ENCODE measurements around the gene RARRES2. TPM values are rescaled to one million over a fixed set of nuclear protein-coding genes. Genes with fewer than 3 reads are reported as not detected.

Gene RARRES2
- total RNA-seq, 1 donor from 2014 or later, result 144 TPM

DNA sequence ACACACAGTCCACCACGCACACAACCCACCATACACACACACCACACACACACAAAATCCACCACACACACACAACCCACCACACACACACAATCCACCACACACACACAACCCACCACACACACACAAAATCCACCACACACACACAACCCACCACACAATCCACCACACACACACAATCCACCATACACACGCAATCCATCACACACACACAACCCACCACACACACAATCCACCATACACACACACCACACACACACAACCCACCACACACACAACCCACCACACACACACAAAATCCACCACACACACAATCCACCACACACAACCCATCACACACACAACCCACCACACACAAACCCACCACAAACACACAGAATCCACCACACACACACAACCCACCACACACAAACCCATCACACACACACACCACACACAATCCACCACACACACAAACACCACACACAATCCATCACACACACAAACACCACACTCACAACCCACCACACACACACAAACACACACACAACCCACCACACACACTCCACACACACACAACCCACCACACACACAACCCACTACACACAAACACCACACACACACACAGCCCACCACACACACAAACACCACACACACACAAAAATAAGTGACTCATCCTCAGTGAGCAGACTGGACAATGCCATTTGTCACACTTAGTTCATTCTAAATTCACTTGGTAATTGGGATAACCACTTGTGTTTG lies 18.4 kb upstream of the RARRES2 start:
- intact Hi-C loops (cut with DNase I), result no loop called here
- Histone ChIP-seq H3K9me3 (no peaks in the 10 kb centered on the region), H3K36me3 (no peaks in the 10 kb centered on the region), H3K4me3 (no peak overlapping the region), H3K4me1 (no peaks in the 10 kb centered on the region), H3K27ac (no peak overlapping the region), H3K27me3 (no peaks in the 10 kb centered on the region)
- DNase-seq (ENCODE audit: low spot score in 2 of 2), result no peak
- TF ChIP-seq, protein P1, sequence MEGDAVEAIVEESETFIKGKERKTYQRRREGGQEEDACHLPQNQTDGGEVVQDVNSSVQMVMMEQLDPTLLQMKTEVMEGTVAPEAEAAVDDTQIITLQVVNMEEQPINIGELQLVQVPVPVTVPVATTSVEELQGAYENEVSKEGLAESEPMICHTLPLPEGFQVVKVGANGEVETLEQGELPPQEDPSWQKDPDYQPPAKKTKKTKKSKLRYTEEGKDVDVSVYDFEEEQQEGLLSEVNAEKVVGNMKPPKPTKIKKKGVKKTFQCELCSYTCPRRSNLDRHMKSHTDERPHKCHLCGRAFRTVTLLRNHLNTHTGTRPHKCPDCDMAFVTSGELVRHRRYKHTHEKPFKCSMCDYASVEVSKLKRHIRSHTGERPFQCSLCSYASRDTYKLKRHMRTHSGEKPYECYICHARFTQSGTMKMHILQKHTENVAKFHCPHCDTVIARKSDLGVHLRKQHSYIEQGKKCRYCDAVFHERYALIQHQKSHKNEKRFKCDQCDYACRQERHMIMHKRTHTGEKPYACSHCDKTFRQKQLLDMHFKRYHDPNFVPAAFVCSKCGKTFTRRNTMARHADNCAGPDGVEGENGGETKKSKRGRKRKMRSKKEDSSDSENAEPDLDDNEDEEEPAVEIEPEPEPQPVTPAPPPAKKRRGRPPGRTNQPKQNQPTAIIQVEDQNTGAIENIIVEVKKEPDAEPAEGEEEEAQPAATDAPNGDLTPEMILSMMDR (IDR thresholded peaks at IDR 0.05), result no peak

DNA sequence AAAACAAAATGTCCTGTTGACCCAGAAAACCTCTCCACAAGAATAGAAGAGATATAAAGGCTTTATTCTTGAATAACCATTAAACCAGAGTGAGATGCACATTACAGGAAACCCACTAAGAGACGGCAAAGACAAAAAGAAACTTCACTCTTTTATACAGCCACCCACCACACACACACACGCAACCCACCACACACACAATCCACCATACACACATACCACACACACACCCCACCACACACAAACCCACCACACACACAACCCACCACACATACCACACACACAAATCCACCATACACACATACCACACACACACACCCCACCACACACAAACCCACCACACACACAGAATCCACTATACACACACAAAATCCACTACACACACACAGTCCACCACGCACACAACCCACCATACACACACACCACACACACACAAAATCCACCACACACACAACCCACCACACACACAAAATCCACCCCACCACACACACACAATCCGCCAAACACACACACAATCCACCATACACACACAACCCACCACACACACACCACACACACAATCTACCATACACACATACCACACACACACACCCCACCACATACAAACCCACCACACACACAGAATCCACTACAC lies 17.7 kb upstream of the RARRES2 start:
- H3K27me3 ChIP-seq, result no peaks in the 10 kb centered on the region
- no peaks in the 10 kb centered on the region for H3K4me1 ChIP-seq
- intact Hi-C loops (cut with DNase I), result no loop called here
- no peaks in the 10 kb centered on the region for H3K9me3 ChIP-seq
- no peaks in the 10 kb centered on the region for H3K36me3 ChIP-seq
- H3K27ac ChIP-seq, result no peak overlapping the region
- TF ChIP-seq, protein P1 (IDR thresholded peaks at IDR 0.05), result no peak
- no peak overlapping the region for H3K4me3 ChIP-seq
- no peak for DNase-seq (ENCODE audit: low spot score in 2 of 2)

DNA sequence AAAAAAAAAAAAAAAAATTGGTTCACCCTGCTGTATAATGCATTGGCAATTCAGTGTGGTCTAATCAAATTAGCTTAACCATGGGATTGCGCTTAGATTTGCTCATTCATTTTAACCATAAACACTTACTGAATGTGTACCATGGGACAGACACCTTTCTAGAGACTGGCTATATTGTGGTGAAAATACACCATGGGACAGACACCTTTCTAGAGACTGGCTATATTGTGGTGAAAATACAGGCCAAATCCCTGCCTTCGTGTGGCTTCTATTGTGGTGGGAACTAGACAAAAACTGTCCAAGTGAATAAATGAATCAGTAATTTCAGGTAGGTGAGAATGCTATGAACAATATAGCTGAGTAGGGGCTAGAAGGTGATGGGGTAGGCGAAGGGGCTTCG lies 17.0 kb upstream of the RARRES2 start:
- Histone ChIP-seq H3K9me3 (no peaks in the 10 kb centered on the region), H3K36me3 (no peaks in the 10 kb centered on the region), H3K27me3 (no peaks in the 10 kb centered on the region), H3K4me1 (no peaks in the 10 kb centered on the region), H3K27ac (no peak overlapping the region), H3K4me3 (no peak overlapping the region)
- TF ChIP-seq, protein P1 (IDR thresholded peaks at IDR 0.05), result no peak
- intact Hi-C loops (cut with DNase I), result no loop called here
- no peak for DNase-seq (ENCODE audit: low spot score in 2 of 2)

DNA sequence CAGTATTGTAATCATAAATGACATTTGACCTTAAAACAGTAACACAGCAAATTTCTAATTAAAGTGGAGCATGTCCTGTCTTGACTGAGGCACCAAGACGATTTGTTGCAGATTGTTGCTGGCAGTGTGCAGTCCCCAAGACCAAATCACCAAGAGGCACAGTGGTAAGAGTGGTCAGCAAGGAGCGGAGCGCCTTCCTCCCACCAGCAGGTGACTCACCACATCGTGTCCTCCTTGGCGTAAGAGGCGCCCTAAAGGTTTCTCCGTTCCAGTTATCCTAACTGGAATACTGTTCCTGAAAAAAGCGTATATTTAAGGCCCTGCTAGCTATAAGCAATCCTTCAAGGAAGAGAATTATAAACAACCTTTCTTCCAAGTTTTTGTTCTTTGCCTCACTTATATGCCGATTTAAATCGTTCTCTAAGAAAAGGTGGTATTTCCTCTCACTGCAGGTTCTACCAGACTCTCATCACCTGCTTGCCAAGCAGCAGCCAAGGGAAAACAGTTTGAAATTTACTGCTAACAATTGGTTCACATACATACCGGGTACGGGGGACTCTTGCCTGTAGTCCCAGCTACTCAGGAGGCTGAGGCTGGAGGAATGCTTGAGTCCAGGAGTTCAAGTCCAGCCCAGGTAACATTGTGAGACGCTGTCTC lies 16.5 kb upstream of the RARRES2 start:
- DNase-seq (ENCODE audit: low spot score in 2 of 2), result peak in 1 of 2 donors; percentile 25
- no peaks in the 10 kb centered on the region for H3K4me1 ChIP-seq
- intact Hi-C loops (cut with DNase I), result no loop called here
- no peaks in the 10 kb centered on the region for H3K36me3 ChIP-seq
- no peaks in the 10 kb centered on the region for H3K27me3 ChIP-seq
- H3K27ac ChIP-seq, result no peak overlapping the region
- TF ChIP-seq, protein P1 (IDR thresholded peaks at IDR 0.05), result no peak
- H3K4me3 ChIP-seq, result no peak overlapping the region
- H3K9me3 ChIP-seq, result no peaks in the 10 kb centered on the region

DNA sequence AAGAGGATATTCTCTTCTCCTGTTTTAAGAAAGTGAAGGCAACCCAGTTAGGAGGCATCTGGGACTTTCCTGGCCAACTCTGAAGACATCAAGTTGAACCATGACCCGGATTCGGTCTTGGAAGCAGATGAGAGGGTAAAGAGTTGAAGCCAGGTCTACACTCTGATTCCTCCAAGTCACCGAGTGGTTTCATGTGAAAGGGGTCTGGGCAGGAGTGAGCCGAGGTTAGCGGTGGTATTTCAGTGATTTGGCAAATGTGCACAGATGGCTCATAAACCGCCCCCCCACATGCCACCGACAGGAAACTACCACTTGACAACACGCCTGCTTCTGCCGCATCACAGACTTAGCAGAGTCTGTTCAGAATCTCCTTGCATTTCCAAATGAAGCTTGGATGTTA lies 15.8 kb upstream of the RARRES2 start:
- Histone ChIP-seq H3K9me3 (no peaks in the 10 kb centered on the region), H3K4me1 (no peaks in the 10 kb centered on the region), H3K4me3 (no peak overlapping the region), H3K27ac (no peak overlapping the region), H3K27me3 (no peaks in the 10 kb centered on the region), H3K36me3 (no peaks in the 10 kb centered on the region)
- DNase-seq (ENCODE audit: low spot score in 2 of 2), result peak in 1 of 2 donors; percentile 35
- TF ChIP-seq, protein P1 (IDR thresholded peaks at IDR 0.05), result no peak
- intact Hi-C loops (cut with DNase I), result no loop called here

Data from ascending aorta (tissue), 2 donors.